SW480 (cell line): ENCODE measurements around the gene BPIFA1.
A peak's percentile ranks its signal among the peaks of the same experiment; 100 is the strongest.

Experiments used
- DNase-seq: peaks from one replicate; pipeline ENCODE4 v3.0.0-alpha.2; 2016; ENCODE audit warnings: low spot score

The BPIFA1 gene

DNA sequence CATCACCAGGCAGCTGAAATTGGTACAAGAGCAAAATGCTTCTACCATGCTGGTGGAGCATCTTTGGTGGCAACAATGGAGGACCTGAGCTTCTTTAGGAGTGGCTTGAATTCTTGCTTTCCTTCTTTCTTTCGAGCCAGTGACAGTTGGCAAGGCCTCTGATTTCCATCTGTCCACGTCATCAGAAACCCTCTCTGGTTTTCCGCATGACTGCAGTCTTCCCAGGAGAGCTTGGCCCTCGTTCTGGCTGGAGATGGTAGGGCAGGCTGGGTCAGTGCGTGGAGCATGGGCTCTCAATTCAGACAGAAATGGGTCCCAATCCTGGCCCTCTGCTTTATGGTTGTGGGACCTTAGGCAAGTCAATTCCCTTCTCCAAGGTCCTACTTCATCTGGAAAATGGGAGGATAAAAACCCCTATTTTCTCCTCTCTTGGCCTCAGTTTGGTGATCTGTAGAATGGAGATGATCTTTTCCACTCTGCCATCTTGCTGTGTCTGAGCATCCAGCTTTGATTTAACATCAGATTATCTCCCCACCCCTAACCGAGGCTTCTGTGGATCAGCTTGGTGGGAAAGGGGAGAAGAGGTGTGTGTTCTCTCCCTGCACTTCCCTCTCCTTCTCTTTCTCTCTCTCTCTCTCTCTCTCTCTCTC lies 43.6 kb downstream of the BPIFA1 start:
- DNase-seq: no peak

DNA sequence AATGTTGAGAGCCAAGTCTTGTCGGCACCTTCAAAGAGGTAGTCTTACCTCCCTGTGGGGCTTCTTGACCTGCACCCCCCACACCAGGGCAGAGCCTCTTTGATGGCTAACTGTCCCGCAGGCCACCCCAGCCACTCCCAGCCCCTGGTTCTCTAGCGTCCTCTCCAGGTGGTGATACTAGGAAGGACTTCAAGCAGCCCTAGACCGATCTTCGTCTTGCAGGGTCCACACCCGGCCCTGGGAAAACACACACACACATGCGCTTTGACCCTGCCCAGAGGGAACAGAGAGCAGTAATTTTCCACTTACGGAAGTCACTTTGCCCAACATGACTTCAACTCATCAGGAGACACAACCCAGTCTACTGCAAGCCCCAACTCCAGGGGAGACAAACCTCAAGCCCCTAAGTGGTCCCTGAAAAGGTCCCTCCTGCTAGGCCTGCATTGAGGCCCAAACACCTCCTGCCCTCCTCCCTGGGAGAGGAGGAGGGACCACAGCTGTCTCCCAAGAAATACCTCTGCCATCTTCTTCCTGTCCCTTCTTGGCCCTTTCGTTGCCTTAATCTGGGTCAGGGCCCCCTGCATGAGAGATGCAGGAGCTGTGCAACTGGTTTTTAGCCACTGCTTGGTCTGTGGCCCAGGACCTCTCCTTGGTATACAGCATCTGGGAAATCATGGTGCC lies 44.3 kb downstream of the BPIFA1 start:
- DNase-seq: no peak

DNA sequence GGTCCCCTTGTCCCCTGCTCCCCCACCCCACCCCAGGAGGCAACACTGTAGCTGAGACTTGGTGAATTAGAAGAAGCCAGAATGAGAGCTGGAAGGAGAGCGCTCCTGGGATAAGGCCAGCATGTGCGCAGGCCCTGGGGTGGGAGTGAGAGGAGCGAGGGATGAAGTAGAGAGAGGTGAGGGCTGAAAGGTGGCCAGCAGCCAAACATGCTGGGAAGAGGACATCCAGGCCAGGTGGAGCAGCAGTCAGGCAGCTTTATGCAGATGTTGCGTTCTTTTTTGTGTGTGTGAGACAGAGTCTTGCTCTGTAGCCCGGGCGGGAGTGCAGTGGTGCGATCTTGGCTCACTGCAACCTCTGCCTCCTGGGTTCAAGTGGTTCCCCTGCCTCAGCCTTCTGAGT lies 45.0 kb downstream of the BPIFA1 start:
- no peak for DNase-seq

DNA sequence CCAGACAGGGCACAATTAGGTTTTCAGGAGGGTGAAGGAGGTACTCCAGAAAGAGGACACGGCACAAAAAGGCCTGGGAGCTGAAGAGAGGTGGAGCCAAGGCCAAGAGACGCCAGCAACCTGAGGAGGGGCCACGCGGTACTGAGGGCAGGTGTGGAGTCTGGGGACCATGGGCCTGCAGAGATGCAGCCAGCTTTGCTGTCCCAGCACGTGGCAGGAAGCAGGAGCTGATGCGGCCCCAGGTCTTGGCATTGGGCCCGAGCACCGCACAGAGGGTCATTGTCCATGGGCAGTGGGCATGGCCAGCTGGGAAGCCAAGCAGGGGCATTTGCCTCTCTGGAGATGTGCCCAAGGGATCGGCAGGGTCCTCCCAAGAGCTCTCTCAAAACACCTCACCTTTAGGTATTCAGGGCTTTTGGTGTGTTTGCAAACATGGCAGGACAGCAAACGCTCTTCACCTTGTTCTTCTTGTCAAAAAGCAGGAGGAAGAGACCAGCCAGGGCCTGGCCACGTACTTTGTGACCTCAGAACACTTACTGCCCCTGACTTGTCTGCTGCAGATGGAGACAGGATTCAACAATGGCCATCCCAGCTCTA lies 45.9 kb downstream of the BPIFA1 start:
- no peak for DNase-seq

DNA sequence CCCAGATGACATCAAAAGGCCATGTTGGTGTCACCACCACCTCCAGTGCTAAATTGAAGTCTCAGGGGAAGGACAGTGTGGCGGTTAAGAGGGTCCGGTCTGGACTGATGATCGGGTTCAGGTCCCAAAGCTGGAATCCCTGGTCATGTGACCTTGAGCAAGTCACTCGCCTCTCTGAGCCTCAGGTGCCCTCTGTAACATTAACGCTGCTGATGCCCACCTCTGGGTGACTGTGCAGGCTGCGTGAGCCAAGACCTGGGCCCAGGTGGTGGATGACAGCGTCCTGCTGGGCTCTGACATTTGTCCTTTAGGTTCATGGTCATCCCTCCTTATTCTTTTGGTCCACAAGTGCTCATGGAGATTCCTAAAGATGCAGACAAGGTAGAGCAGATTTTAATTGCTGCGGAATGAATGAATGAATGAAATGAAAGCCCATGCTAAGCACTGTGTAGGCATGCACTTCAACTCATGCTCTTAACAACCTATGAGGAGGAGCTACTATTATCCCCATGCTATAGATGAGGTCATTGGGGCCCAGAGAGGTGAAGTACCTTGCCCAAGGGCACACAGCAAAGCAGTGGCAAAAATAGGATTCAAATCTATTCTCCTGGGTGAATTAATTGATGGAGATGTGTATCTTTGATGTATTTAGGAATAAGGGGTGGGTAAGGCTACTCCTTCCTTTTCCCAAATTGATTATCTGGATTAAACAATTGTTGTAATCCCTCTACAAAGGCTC lies 46.6 kb downstream of the BPIFA1 start:
- DNase-seq: no peak

DNA sequence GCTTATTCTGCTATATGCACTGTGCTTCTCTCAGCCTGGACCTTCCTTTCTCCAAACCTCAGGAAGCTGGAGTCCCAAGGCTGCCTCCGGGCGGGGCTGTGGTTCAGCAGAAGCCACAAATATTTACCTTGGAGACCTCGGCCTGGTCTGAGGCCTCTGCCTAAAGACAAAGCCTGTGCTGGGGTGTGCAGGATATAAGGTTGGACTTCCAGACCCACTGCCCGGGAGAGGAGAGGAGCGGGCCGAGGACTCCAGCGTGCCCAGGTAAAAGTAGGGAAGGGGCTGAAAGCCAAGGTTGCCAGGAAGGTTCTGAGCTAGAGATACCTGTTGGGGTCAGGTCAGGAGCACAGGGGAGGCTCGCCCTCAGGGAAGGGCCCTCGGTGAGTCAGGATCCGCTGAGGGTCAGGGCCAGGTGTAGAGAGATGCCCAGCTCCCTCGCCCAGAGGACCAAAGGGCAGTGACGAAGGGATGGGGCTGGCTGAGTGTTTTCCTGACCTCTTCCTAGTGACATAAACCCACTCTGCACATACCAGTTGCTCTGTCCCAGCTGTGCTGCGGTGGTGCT lies 47.3 kb downstream of the BPIFA1 start, which contains the start of gene BPIFB1:
TSS of gene BPIFB1 (plus strand) at position 224 of the 565 bp plus-strand sequence. CDS start 2,860 bp downstream, outside the sequence.
- peak; percentile 41 for DNase-seq

DNA sequence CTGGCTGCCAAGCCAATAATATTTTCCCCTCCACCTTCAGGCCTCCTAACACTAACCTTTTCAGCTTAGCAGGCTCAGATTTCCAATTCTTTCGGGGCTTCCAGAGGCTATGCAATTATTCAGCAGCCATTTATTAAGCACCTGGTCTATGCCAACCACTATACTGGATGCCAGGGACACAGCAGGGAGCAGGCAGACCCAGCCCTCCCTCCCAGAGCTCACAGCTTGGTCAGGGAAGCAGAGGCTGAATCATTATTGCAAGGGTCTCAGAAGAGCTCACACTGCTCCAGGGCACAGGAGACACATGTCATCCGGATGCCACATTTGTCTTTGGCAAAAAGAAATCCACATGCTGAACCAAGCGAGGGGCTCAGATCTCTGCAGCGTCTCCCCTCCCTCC lies 48.5 kb downstream of the BPIFA1 start:
- no peak for DNase-seq

DNA sequence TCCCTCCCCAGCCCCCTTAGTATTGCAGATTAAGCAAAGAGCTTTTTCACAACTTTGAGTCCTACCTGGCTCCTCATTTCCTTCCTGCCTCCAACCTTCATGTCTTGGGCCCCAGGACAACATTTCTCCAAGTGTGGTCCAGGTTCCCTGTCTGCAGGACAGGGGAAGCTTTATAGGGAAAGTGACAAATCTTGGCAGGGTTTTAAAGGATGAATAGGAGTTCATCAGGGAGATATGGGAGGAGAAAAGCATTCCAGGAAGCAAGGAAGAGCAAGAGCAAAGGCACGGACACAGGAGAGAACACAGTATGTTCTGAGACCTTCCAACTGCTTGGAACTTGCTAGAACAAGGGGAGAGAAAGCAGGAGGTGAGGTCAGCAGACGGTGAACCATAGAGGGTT lies 49.1 kb downstream of the BPIFA1 start:
- no peak for DNase-seq

DNA sequence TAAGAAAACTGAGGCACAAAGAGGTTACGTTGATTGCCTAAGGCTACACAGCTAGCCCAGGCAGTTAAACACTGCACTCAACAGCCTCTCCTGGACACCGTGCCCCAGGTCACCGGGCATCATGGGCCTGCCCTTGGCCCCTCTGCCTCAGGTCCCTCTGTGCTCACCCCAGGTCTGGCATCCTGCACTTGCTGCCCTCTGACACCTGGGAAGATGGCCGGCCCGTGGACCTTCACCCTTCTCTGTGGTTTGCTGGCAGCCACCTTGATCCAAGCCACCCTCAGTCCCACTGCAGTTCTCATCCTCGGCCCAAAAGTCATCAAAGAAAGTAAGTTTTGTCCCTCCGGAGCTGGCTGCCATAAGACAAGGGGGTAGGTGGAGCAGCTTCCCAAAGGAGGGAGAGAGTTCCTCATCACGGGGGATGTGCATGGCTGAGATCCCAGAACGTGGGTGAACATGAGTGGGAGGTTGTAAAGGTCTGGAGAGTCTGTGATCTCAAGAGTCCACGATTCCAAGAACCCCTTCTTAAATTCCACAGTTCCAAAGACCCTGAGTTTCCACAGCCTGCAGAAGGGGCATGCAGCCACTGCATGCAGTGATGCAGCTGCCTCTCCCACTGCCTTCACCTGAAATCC lies 50.2 kb downstream of the BPIFA1 start:
- DNase-seq: no peak

DNA sequence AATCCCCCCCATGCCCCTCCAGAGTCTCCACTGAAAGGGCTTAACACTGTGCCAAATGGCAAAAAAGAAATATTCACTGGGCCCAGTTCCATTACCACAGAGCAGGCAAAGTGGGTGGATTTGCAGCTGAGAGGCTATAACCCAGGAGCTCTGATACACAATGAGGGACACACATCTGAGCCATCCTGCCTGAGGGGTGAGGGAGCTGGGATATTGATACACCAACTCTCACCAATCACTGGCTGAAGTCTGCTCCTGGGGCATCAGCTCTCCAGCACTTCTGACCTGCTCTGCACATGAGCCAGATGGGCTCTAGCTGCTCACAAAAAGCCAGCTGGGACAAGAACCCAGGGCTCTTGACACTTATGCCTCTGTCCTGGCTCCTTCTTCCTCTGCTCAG lies 52.1 kb downstream of the BPIFA1 start:
- no peak for DNase-seq

DNA sequence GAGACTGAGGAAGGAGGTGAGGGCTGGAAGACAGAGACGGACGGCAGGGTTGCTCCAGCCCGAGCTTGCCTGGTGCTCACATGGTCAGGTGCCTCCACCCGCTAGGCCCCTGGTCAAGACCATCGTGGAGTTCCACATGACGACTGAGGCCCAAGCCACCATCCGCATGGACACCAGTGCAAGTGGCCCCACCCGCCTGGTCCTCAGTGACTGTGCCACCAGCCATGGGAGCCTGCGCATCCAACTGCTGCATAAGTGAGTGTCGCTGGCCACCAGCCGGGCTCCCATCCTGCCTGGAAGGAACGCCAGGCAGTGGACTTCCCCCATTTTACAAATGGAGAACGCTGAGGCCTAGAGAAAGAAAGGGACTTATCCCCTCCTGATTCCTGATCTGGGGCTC lies 55.1 kb downstream of the BPIFA1 start:
- DNase-seq: no peak

DNA sequence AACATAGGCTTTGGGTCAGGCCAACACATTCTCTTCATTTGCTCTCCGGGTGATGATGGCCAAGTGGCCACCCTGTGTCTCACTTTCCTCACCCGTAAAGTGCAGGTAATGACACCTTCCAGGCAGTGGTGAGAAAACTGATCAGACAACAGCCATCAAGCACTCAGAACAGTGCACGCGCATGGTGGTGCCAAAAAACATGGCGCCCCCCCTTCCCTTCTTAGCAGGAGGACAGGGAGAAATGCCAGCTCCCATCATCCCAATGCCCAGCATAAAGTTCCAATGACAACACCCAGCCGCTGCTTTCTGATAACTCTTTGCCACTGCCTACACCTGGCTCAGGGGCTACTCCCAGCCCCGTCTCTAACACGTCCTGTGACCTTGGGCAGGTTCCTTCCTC lies 55.6 kb downstream of the BPIFA1 start:
- DNase-seq: no peak

DNA sequence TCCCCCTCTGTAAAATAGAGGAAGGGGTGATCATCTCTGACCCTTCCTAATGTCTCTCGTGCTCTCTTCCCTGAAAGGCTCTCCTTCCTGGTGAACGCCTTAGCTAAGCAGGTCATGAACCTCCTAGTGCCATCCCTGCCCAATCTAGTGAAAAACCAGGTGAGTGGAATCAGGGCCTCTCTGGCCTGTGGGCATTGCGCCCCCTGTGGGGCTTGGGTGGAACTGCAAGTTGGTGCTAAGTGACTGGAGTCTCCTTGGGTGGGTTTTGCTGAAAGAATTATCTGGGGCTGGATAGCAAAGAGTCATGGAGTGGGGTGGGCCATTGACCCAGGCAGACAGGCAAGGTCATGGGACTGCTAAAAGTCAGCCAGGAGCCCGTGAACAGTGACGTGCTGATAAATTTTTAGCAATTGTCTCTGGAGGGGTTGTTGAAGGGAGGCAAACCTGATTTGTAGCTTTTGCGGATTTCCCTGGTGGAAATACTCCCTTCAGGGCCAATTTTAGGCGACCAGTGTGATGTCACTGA lies 56.1 kb downstream of the BPIFA1 start:
- peak; percentile 38 for DNase-seq
